Measurements from ENCODE around the gene ATP6V0B.

ATP6V0B gene

DNA sequence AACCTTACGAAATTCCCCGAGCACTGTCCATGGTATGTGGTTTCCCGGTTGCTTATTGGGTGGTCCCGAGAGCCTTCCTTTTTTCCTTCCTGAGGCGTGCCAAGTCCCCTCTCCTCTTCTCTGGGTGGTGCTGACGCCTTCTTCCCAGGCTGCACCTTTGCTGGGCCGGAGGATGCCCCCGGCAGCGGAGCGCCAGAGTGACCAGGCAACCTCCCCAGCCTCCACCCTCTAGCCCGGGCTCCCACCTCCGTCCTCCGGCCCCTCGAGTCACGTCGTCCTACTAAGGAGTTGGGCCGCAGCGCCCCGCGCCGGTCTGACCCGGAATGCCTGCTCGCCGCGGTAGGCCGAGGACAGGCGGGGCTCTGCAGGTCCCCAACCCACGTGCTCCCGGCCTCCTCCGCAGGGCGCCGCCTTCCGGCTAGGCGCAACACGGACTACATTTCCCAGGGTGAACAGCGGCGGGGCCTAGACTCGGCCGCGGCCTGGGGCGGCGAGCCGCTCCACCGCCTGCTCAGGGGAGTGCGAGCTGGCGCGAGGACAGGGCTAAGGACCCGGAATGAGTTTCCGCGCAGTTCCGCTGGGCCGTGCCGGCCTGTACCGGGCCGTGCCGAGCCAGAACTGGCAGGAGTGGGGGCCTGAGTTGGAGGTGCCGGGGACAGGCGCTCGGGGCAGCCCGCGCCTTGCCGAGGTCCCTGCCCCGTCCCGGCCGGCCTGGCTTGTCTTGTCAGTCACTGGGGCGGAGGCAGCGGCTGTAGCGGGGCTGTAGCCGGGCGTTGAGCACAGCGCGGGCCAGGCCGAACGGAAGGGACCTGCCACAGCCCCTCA lies 28.3 kb upstream of the ATP6V0B start, which contains the start of gene IPO13:
Gene IPO13, plus strand, starts transcription at position 715 of the 825 bp plus-strand sequence. CDS start 651 bp downstream, outside the sequence.
- DNase-seq, result peak; percentile 97 to 98 (median 98)

DNA sequence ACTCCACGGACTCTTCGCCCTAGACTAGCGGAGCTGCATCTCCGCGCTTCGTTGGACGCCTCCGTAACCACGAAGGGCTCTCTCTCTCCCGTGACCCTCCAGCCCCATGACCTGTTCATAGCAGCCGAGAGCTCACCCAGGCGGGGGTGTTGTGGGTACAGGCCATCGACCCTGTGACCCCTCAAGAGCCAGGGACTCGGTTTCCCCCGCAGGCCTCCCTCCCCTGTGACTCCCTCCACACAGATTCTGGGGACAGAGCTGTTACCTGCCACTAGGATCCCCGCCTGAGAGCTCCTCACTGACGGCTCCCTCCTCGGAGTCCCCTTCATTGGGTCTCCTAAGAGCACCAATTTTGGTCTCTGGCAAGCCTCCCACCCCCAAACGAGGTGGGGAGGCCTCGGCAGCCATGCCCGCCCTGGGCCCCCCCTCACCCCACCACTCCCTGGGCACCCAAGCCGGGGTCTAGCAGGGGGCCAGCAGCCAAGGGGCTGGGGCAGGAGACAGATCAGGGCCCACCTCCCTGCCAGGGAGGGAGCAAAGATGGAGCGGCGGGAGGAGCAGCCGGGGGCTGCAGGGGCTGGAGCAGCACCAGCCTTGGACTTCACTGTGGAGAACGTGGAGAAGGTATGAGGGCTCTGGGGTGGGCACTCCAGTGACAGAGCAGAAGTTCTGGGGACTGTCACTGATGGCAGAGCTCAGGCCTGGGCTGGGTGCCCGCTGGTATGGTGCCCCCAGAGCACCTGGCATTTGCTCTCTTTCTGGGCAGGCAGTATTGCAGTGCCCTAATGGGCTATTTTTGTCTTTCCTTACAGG lies 27.5 kb upstream of the ATP6V0B start:
- DNase-seq, result no peak

DNA sequence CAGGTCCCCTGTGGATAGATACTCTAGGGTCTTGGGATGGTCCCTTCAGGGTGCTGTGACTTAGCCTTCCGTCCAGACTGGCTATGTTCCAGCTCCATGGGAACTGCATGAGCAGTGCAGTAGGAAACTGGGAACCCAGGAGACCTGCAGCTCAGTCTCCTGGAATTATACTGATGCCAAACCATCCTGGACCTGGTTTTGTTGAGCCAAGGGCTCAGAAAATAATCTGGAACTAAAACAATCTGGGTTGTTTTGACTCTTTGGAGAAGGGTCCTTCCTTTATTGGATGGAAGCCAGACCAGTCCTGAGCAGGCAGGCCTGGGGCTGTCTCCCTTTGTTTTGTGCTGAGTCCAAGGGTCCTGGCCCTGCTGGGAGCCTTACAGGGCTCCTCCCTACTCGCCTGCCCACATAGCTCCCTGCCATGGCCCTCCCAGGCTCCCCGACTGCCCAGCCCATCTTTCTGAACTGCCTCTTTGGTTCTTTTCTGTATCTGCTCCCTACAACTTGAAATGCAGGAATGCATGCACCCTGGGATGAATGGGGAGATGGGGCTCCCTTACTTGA lies 26.8 kb upstream of the ATP6V0B start:
- DNase-seq, result no peak

DNA sequence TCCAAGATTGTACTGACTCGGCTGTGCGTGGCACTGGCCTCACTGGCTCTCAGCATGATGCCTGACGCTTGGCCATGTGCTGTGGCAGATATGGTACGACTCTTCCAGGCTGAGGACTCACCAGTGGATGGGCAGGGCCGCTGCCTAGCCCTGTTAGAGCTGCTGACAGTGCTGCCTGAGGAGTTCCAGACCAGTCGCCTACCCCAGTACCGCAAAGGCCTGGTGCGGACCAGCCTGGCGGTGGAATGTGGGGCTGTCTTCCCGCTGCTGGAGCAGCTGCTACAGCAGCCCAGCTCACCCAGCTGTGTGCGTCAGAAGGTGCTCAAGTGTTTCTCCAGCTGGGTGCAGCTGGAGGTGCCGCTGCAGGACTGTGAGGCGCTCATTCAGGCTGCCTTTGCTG lies 25.1 kb upstream of the ATP6V0B start:
- DNase-seq, result no peak

DNA sequence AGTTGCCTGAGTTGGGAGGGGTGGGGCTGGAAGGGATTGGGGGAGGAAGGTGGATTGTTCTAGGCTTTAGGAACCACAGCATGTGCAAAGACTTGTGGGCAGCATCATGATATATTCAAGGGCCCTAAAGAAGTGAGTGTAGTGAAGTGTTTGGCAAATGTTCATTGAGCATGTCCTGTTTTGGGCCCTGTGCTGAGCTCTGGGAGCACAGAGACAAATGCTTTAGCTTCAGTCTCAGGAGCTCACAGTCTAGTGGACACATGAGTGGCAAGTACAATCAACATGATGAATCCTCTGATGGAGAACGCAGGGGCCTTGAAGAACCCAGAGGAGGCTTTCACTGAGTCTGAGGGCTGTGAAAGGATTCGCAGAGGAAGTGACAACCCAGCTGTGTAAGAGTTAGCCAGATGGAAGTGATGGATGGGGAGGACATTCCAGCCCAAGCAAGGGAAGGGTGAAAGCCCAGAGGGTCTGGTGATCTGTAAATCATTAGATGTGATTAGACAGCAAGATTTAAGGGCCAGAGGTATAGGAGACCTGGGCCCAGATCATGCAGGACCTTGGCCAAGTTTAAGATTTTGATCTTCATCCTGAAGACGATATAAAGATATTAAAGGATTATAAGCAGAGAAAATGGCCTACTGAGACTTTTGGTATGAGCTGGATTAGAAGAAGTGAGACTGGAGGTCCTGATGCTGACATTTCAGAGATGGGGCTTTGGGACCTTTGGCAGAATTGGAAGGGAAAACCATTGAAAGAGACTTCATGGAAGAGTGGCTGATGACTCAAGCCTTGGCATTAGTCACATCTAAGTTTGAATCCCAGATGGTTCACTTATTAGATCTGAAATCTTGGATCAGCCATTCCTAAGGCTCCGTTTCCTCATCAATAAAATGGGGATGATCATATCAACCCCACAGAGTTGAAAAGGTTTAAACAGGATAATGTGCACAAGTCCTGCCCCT lies 23.5 kb upstream of the ATP6V0B start:
- no peak for DNase-seq

DNA sequence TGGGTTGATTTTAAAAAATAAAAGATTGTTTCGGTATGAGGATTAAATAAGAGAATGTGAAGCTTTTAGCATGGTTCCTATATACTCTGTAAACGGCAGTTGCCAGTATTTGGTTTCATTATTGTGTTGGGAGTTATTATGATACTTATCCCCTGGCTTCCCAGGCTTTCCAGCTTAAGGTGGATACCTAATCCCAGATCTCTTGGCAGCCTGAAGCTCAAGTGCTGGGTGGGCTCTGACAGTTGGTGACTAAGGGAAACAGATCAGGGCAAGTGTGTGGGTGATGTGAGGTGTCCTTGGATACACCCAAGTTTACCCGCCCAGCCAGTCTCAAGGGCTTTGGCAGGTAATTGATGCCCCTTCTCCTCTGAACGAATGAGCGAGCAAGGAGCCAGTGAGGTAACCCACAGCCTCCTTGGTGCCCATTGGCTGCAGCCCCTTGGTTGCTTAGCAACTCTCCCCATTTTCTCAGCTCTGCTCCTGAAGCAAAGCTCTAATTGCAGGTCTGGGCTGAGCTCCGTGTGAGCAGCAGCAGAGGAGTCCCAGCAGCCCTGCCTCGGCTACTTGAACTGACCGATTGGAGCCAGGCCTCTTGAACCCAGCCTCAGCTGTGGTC lies 21.9 kb upstream of the ATP6V0B start:
- no peak for DNase-seq

DNA sequence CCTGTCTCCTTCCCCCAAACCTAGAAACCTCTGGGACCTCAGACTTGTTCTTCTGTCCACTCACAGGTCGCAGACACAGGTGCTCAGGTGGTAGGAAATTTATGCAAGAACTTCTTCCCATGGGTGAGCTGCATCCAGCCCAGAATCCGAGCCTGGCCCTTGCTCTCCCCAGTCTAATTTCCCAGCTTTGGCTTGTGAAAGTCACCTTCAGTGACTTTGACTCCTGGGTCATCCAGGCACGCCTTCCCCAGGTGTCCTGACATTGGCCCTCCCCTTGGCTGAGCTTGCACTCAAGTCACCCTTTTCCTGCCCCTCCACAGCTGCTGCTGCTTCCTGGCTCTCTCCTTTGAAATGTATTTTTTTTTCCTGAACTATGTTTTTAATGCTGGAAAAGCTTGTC lies 21.4 kb upstream of the ATP6V0B start:
- DNase-seq, result no peak

DNA sequence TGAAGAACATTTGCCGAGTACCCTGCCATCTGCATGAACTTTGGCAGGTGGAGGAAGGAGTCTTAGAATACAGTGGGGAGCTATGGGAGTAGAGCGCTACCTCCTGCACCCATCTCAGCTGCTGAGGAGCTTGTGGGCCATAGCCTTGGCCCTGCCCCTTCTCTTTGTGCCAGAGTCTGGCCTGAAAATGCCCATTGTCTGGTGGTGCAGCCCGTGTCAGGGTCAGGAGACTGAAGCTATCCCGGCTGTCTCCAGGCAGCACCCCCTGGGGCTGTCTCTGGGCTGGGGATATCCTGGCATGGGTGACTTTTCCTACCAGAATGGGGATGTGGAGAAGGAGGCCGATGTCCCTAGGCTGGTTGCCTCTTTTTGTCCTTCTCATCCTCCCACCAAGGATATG lies 20.7 kb upstream of the ATP6V0B start:
- no peak for DNase-seq

DNA sequence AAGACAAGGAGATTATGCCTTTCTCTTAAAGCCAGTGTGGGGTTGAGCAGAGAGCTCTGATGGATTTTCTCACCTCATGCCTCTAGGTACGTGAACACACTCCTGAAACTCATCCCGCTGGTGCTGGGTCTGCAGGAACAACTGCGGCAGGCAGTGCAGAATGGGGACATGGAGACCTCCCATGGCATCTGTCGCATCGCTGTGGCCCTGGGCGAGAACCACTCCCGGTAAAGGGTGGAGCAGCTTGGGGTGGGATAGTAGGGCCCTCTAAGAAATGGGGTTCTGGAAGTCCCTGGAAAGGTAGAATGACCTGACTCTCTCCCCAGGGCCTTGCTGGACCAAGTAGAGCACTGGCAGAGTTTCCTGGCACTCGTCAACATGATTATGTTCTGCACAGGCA lies 18.5 kb upstream of the ATP6V0B start:
- DNase-seq, result no peak

DNA sequence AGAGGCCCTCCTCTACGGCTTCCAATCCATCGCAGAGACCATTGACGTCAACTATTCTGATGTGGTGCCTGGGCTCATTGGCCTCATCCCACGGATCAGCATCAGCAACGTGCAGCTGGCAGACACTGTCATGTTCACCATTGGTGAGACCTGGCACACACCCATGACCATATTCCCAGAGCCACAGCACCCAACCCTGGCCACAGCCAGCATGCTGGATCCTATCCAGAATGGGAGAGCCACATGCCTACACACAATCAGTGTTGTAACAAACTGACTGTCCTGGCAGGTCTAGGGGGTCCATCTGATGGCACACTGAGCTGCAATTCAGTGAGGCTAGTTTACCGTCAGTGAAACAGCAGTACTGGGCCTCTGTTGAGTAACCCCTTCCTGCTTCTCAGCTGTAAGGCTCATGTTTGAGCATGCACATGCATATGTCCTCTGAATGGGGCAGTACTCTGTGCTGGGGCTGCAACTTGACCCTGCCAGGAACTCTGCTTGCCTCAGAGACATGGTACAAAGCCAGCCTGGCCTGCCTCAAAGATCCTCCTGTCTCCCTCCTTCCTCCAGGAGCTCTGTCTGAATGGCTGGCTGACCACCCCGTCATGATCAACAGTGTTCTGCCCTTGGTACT lies 17.2 kb upstream of the ATP6V0B start:
- no peak for DNase-seq

DNA sequence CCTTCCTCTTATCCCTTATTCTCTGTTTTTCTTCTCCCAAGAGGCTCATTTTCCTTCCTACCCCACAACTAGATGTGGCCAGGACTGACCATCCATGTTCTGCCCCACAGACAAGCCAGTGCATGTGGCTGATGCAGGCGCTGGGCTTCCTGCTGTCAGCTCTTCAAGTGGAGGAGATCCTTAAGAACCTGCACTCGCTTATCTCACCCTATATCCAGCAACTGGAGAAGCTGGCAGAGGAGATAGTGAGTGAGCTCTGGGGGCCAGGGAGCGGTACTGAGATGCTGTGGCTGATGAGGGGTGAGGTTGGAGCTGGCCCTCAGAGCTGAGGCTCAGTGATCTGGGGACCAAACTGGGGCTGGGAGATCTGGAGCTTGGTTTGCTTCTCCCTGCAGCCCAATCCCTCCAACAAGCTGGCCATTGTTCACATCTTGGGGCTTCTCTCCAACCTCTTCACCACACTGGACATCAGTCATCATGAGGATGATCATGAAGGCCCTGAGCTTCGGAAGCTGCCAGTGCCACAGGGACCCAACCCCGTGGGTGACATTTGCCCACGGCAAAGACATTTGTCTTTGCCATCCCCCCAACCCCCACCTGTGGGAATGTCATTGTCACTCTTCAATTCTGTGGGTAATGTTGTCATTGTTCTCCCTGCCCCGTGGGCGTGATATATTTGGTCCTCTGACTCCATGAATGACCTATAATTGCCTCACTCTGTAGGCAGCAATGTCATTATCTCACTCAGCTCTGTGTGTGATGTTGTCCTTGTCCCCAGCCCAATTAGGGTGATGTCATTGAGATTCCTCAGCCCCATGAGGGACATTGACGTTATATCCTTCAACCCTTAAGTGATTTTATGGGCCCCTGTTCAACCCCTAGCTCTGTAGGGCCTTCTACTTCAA lies 16.2 kb upstream of the ATP6V0B start:
- no peak for DNase-seq

DNA sequence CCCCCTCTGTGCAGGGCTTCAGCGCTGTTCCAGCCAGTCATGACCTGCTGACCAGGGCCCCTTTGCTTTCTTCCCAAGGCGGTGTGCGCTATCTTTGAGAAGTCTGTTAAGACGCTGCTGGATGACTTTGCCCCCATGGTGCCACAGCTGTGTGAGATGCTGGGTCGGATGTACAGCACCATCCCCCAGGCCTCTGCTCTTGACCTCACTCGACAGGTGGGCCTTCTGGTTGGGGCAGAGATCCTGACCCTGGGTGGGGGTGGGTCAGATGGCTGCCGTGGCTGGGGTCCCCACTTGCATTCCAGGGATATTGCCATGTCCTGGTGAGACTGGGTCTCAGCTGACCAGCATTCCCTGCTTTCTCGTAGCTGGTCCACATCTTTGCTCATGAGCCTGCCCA lies 14.0 kb upstream of the ATP6V0B start:
- no peak for DNase-seq

DNA sequence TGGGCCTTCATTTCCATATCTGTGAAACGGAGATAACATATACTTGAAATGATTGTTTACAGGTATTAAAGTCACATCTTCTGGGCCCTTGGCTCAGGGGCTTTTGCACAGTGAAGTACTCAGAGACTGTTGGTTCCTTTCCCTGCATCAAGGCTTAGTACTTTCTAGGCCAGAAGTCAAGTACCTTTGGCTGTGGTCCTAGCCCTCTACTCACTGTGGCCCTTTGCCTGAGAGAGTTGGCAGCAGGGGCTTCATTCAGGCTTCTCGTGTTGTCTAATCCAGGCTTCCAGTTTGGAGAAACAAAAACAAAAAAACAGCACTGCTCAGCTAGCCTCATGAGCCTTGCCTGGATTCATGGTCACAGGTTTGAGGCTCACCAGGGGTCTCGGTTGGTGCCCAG lies 13.1 kb upstream of the ATP6V0B start:
- no peak for DNase-seq

DNA sequence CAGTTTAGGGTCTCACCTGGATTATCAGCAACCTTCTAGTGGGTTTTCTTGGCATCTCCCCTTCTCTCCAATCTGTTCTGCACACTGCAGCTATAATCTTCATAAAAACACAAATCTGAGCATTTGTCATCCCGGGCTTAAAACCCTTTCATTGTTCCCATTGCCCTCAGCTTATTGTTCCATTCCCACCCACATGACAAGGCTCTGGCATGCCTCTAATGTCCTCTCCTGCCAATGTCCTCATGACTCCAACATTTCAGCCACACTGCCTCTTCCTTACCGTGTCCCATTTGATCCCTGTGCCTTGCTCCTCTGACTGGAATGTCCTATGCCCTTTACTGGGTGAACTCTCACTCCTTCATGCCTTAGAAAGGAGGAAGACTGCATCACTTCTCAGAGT lies 12.4 kb upstream of the ATP6V0B start:
- no peak for DNase-seq

DNA sequence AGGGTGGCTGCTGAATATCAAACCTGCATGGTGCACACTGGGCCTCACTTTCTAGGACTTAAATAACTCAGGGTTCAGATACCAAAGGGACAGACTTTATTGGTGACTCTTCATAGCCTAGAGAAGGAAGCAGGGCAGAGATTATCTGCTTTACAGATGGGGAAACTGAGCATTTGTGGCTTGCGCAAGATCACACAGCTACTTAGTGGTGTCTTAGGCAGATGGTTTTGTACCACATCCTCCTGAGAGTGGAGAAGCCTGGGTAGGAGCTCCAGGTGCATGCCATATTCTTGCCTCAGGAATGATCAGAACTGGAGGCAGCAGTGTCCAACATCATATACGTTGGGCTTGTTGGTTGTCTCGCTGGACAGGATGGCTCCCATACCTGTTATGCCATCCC lies 11.8 kb upstream of the ATP6V0B start:
- no peak for DNase-seq

DNA sequence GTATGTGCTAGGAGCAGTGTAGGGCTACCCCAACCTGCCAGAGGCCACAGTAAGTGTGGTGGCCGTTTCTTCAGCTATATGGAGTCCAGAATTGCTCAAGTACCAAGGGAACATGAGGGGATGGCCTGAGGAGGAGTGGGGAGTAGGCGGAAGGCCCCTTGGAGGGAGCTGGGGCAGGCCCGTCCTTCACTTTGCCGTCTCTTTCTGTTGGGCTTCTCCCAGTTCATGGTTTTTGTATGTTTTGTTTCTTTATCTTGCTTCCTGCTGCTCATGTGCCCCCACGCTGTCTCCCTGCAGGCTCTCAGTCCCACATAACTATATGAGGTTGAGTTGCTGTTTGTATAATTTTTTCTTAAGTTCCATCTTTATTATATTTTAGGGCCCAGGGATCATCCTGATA lies 10.9 kb upstream of the ATP6V0B start:
- no peak for DNase-seq

DNA sequence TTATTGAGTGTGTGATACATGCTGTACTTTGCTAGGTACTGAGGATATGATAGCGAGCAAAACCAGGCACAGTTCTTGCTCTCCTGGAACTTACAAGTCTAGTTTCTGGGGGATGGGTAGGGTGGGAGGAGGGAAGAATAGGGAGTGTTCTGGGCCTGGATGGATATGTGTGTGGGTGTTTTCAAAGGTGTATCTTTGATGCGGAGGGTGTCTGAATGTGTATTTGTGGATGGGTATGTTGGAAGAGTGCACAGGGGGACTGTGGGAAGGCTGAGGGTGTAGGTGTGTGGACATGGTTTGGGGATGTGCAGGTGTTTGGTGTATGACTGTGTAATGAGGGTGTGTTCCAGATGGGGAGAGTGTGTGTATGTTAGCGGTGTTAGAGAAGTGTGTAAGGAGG lies 9.4 kb upstream of the ATP6V0B start:
- no peak for DNase-seq

DNA sequence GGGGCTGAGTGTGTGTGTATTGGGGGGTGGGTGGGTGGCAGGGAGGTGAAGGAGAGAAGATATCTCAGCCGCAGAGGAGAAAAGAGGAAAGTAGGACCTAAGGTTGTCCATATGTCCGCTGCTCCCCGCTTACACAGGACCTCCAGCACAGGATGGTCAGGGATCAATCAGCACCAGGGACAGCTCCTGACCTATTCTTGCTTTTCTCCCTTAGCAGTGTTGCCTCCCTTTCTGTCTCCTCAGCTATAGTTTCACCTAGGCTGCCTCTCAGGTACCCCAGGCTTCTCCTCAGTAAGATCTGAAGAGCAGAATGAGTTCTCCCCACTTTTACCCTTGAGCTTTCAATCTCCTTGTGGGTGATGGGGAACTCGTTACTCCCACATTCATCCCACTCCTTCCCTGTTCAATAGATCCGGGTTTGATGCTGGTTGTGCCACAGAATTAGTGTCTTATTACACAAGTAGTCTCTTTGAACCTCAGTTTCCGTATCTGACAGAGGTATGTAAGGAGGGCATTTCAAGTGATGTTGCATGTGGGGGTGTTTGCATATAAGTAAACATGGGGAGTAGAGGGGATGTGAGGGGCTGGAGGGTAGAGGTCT lies 6.3 kb upstream of the ATP6V0B start:
- peak in 1 of 3 donors; percentile 59 for DNase-seq

DNA sequence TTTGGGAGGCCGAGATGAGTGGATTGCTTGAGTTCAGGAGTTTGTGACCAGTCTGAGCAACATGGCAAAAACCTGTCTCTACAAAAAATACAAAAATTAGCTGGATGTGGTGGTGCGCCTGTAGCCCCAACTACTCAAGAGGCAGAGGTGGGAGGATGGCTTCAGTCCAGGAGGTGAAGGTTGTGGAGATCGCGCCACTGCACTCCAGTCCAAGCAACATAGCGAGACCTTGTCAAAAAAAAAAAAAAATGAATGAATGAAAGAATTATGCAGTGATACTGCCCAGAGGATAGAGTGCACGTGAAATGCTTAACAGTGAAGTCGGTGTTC lies 5.4 kb upstream of the ATP6V0B start:
- no peak for DNase-seq
